Stimulated activated CD8-positive, alpha-beta memory T cell treated with anti-CD3 and anti-CD28 coated beads, Interleukin-2, amount 100 ng/mL, for 48 hours (primary cell): Measurements from ENCODE around the gene PDE7B.
A peak's percentile ranks its signal among the peaks of the same experiment; 100 is the strongest.

Experiments used
- DNase-seq, 2 donors: peaks; one replicate each; pipeline ENCODE4 v3.0.0-alpha.2; 2020; ENCODE audit warnings: low read depth in 2 of 2

The PDE7B gene

DNA sequence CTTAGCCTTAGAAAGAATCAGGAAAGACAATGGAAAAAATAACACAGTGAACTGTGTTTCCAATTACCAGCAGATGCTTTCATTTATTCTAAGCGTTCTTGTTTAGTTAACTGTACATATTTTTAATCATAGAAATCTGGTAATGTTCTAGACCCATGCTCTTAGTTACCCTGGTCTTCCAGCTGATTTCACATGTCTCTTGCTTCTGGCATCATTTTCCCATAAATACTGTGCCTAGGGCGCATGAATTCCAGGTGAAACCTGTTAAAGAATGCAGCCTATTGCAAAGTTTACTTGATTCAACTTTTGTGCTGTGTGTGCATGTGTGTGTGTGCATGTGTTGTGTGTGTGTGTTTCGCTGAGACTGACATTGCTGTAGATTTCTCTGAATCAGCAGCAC is 178.6 kb downstream of the PDE7B start:
- no peak for DNase-seq

DNA sequence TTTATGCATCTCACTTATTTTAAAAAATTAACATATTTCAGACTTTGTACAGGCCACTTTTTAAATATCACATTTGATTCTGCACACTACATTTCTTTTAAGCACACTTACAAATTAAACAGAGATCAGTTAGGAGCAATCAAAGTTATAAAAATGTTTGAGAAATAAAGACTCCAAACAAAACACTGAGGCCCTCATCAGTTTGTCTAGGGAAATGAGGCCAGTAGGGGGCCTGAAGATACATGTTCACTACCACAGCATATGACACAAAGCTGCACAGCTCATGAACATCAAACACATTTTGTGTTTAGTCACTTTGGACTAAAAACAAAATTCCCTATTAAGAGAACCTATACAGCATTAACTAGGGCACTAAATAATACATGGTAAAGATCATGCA is 180.5 kb downstream of the PDE7B start:
- DNase-seq, result no peak

DNA sequence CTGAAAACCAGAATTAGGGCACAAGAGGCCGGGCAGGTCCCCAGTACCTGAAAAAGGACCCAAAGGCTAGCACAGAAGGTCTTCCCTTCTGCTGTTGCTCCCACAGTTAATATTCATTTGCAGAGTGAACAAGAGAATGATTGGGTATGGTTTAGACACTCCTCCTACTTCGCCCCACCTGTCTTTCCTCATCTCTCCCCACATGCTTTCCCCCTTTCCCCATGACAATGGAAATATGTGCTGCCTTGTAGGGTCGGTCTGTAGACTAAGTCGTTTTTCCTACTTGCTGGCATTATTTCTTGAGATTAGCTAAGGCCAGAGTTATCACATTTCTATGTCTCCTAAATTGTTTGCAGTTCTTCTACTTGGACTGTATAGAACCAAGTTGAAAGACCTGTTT is 181.9 kb downstream of the PDE7B start:
- DNase-seq, result no peak

DNA sequence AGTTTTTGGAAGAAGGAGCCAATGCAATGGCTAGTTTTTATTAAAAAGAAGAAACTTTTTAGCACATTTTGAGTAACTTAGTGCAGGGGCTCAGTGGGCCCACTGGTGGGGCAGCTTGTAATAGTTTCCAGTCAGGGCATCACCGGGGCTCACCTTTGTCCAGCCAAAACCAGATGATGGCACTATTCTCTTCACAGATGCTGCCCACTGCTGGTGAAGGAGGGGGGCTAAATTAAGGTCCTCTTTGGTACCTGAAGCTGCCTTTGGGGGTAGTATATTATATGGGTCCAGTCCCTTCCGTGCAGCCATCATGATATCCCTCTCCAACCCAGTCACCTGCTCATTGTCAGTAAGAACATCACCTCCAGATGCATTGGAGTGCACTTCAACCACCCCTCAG is 182.9 kb downstream of the PDE7B start:
- DNase-seq, result no peak

DNA sequence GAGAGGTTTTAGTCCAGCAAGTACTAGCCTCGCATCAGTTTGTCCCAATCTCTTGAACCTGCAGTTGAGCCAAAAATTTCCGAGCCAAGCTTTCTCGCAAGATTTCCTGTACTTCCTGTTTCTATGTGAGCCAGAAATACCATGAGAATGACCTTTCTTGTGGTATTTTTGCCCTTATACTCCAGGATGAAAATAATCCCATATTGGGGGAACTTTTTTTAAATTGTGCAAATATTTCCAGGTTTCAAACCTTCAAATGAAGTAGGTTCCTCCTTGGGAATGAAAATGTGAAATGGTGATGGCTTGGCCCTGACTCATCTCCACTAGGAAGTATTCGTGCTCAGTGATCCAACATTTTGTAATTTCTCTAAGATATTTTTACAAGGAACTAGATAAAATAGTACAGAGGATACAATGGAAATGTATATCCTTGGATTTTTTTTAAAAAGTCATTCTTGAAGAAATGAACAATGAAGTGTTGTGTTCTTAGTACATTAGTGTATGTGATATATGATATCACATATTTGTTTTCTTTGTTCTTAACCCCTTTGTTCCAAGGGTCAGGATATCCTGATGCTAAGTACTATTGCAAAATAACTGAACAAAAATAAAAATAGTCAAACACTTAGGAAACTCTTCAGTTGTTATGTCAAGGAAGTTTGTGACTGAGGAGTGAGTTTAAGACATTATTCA is 184.0 kb downstream of the PDE7B start:
- no peak for DNase-seq

GRCh38 chr6:136036071-136036380 is 184.5 kb downstream of the PDE7B start:
- DNase-seq, result no peak

DNA sequence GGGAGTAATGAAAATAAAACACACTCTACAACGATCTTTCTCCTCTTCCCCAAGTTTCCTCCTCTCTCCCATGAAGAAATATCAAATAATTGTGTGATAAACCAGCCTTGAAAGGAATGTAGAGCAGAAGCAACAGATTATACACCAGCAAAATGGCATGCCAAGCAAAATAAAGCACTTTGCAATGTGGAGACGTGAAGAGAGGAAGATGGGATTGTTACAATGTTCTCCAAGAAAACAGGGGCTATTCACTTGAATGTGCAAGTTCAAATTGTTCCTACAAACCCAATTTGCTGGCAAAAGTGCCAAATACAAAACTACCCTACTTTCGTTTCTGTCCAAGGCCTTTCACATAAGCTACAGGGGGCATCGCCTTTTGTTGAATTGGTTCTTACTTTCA is 185.1 kb downstream of the PDE7B start:
- no peak for DNase-seq

DNA sequence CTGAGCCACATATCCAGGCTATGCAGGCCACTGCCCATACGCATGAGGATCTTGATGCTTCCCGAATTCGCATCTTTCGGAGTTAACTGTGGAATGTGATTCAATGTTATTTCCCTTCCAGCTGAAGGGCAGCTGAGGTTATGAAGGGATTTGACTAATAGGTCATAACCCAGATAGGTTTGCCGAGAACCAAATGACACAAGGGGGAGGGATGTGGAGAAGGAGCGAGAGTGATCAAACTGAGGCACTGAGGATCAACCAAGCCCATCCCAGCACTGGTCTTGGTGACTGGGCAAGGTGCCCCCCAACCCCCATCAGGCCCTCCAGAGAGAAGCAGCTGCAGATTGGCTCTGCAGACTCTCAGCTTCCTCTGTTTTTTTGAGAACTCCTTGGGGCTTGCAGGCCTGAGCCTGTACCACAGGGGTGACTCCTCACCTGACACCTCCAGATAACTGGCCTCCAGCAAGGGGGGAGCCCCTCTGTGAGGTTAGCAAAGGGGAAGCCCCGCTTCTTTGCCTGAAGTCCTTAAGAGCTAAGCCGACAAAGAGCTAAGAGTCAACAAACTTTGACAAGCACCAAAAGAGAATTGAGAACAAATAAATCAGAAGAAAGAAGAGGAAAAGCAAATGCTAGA is 185.9 kb downstream of the PDE7B start:
- DNase-seq, result peak; percentile 5 to 12

GRCh38 chr6:136037876-136038460 is 186.5 kb downstream of the PDE7B start:
- no peak for DNase-seq

DNA sequence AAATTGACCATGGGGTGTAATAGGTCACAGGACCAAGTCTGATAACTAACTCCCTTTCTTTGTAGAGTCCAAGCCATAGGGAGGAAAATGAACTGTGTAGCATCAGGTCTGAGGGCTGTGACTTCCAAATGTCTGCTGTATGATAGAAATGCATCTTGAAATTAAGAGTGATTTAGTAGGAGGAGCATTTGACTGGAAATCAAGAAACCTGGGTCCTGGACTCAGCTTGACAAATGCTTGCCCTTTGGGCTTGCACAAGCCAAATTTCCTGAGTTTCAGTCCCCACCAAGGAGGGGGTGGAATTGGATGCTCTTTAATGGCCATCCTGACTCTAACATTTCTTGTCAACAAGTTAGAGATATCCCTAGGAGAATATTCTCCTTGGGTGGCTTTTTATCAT is 187.0 kb downstream of the PDE7B start:
- no peak for DNase-seq

DNA sequence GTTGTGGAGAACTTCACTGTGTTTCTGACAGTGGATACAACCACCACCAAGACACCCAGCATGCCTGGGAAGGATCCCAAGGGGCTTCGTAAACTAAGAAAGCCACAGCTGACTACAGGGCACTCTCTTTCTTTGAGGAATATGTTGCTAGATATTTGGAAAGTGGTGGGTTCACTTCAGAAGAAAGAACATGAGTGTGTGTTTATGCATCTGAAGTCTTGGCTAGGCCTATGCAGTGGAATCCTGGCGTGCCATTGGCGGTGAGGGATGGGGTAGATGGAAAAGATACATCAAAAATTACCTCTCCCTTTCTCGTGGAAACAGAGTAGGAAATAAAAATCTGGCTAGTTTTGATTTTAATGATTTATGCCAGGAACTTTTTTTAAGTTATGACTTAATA is 187.7 kb downstream of the PDE7B start:
- DNase-seq, result no peak

- no peak for DNase-seq
These were observed 199.0 kb downstream of the PDE7B start for GRCh38 chr6:136050475-136050874.

DNA sequence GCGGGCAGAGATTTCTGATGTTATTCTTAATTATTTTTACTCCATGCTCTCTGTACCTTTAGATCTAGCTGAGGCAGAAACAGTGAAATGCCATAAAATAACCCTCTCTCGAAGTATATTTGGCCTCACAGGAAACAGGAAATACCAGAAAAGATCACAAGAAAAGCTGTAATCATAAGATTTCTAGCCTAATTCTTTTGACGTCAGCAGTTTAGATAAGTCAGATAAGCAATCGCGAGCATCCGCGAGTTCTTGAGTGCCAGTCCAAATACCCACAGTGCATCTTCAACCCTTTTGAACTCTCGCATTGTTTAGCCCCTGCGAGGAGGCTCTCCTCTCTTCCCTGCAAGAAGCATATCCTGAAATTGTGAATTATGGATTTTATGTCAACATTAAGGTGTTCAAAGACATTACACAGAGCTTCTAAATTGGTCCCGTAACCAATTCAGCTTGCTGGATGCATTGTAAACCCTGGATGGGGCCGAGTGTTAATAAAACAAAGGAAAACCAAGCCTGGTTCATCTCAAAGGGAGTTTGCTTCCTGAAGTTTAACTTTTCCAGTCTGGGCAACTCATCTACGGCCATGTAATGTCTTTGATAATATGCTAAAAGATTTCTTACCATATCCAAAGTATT is 199.8 kb downstream of the PDE7B start:
- no peak for DNase-seq

GRCh38 chr6:136052031-136052430 is 200.5 kb downstream of the PDE7B start:
- DNase-seq, result no peak

DNA sequence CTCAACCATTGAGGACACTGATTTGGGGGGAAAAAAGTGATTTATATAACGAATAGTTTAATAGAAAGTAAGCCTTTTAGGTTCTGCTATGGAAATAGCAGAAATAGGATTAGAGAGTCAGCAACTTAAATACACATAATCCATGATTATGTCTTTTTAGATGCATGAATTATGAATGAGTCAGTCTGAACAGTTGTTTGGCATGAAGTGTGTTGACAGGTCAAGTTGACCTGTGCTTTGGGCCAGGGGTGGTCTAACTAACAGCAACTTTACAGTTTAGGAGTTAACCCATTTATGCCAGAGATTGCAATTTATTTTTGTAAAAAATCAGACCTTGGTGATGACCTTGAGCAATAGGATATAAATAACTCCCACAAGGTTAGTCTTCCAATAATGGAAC is 207.4 kb downstream of the PDE7B start:
- DNase-seq, result no peak

DNA sequence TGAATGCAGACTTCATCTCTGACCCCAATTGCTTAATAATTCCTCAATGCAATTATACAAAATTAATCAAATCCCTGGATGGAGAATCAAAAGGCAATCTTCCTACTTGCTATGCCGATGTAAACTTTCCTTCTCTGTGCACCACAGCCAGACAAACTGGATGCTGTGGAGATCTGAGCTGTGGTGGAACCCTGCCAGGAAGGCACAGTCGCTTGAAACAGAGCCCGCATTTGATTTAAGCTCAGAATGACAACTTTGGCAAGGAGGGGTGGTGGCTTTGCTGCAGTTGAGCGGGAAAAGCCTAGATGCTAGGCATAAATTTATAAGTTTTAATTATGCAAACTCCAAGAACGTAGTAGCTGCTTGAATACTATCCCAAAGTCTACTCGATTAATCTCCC is 207.8 kb downstream of the PDE7B start:
- no peak for DNase-seq

- no peak for DNase-seq
These were observed 208.6 kb downstream of the PDE7B start for GRCh38 chr6:136060052-136060451.

DNA sequence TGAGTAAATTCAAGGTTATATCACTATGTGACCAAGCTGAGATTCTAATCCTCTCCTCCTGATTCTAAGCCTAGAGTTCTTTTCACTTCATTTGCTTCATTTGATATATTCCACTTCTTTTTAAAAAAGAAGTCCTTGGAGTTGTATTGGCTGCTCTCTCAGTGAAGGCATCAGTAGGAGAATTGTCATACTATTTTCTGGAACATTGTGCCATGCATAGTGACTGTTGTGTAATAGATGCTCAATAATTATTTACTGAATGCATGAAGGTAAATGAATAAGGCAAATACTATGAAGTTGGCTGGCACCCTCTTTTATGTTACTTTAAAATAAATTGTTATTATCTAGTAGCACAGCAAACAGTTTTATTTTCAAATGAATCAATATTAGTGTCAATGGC is 209.3 kb downstream of the PDE7B start:
- DNase-seq, result no peak

DNA sequence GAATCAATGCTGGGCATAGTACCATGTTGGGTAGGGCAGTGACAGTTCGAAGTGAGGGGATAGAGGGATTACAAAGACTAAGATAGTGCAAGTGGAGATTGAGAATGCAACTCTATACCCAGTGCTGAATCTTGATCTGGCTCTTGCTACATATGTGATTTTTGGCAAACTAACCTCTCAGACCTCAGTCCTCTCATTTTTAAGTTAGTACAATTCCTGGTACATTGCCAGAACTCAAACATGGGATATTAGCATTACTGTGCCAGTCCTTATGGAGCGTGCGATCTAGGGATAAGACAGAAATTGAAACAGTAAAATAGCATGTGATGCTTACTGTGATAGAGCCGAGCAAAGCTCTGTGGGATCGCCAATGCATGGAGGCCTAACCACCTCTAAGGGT is 210.2 kb downstream of the PDE7B start:
- DNase-seq, result no peak

- DNase-seq, result no peak
These were observed 211.6 kb downstream of the PDE7B start for GRCh38 chr6:136063096-136063495.

- no peak for DNase-seq
These were observed 214.5 kb downstream of the PDE7B start for GRCh38 chr6:136066005-136066404.

- no peak for DNase-seq
These were observed 216.3 kb downstream of the PDE7B start for GRCh38 chr6:136067731-136068341.

- DNase-seq, result no peak
These were observed 217.6 kb downstream of the PDE7B start for GRCh38 chr6:136069119-136069518.
